ENCODE data around the gene BMPR1A.
"Not testable (repeated sequence)": the region's sequence is repeated elsewhere in the genome, so short reads cannot be mapped to it uniquely, and the experiment has no call there.

The BMPR1A gene

DNA sequence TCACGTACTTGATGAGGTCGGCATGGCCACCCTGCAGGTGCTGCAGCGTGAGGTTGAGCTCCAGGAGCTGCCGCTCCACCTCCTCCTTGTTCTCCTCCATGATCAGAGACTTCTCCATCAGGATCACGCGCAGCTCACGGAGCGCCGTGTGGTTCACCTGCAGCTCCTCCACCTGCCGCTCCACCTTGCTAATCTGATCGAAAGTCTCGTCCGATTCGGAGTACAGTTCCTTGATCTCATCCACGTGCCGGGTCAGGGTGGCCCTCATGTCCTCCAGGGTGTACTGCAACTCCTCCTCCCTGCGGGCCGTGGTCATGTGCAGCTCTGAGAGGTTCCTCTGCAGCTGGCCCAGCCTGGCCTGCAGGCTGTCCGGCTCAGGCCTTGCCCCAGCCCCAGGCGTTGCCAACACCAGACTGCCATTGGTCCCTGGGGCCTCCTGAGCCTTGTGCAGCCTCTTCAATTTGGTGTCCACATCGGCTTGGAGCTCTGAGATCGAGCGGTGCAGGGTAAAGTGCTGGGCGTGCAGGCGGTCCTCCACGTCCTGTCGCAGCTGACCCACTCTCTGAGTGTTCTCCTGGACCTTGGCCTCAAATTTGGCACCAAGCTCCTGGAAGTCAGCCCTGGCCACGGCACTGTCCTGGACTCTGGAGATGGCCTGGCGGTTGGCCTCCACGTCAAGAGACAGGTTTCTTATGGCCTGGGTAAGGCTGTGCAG is 187.1 kb downstream of the BMPR1A start:
- no peak for DNase-seq

DNA sequence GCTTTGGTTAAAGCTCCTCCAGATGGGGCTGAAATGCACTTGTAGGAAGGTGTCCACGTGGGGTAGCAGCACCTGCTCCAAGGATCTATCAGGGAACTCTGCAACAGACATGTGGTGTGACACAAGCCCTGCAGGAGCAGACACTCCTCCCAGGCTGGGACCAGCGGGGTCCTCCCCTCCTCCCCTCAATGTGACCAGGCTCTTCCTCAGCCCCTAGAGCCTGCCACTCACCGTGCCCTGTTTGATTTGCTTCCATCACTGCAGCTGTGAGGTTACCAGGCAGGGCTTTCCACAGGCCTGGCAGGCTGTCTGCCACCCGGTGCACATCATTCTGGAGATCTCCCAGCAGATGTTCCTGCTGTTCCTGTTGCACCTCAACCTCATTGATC is 187.6 kb downstream of the BMPR1A start:
- DNase-seq = no peak

- DNase-seq = peak in 1 of 5 experiments; percentile 14
Observed at GRCh38 chr10:86944471-86944870, 188.1 kb downstream of the BMPR1A start.

DNA sequence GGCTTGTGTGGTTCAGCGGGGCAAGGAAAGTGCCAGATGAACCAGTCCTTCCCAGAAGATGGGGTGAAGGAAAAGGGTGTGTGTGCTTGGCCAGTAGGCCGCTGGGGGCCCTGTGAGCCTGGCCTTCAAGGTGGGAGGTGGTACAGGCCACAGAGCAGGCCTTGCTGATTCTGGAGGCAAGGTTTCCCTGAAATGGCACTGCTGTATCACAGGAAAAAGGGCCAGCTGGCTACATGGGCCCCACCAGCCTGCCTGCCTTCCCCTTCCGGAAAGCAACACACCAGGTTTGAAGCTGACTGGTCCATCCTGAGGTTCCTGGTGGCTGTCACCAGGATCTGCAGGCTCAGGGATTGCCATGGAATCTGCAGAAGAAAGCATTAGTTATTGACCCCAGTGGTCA is 188.5 kb downstream of the BMPR1A start:
- DNase-seq = no peak

- no peak for DNase-seq
Observed at GRCh38 chr10:86945361-86946212, 189.2 kb downstream of the BMPR1A start.

DNA sequence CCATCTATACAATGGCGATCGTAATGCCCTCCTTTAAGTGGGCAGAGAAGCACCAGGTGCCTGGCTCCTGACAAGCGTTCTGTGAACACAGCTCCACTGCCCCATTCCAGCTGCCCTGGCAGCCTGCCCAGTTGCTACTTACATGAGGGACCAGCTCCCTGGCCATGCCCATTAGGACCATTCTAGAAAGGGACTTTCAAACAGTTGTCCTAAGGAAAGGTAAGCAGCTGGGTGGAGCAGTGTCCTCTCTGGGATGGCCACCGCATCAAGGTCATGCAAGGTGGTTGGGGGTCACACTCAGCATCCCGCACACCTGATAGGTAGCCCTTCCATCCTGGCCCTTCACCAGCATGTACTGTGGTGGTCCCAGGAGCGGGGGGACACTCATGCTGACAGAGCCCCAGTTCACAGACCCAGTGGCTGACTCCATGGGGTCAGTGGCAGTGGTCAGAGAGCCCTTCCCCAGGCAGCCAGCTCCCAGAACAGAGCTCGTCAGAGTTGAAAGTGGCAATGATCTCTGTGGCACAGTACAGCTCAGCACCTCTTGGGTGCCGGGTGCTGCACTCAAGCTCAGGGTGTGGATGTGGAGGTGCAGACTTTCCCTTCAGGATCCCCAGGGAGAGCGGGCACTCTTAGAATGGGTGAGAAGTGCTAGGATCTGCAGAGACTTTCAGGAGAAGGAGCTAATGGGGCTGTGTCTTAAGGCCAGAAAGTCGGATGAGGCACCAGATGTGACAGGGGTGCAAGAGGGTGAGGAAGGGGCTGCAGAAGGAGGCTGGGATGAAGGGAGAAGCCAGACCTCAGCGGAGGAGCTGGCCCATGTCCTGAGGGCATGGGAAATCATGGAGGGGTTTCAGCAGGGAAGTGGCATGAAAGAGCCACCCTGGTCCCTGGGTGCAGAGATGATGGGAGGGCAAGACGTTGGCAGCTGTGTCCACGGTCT is 190.1 kb downstream of the BMPR1A start:
- no peak for DNase-seq

- not testable (repeated sequence) for DNase-seq
Observed at GRCh38 chr10:86947806-86948205, 191.4 kb downstream of the BMPR1A start.

DNA sequence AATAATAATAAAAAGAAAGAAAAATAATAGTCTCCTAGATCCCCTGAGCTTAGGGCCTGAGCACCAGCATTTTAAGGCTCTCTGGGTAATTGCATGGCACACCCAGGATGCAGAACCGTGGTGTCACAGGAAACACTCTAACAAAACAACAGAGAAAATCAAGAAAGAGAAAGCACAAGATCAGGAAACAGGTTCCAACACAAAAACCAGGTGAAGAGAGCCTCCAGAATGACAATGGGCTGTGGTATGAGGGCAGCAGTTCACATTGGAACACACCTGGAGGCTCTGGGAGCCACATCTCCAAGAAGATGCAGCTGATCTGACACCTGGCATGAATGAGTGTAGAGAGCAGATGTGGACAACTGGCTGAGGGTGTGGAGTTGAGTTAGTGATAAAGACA is 193.9 kb downstream of the BMPR1A start:
- DNase-seq = peak in 1 of 5 experiments; percentile 44

- no peak for DNase-seq
Observed at GRCh38 chr10:86951184-86951761, 194.9 kb downstream of the BMPR1A start.

- no peak for DNase-seq
Observed at GRCh38 chr10:86952106-86952505, 195.7 kb downstream of the BMPR1A start.

DNA sequence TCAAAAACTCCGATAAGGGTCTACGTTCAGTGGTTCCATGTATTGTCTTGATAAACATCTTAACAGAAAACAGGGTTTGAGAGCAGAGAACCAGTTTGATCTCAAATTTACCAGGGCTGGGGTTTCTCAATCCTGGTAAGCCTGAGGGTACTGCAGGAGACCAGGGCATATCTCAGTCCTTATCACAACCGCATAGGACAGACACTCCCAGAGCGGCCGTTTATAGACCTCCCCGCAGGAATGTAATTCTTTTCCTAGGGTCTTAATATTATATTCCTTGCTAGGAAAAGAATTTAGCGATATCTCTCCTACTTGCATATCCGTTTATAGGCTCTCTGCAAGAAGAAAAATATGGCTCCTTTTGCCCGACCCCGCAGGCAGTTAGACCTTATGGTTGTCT is 196.3 kb downstream of the BMPR1A start:
- not testable (repeated sequence) for DNase-seq

DNA sequence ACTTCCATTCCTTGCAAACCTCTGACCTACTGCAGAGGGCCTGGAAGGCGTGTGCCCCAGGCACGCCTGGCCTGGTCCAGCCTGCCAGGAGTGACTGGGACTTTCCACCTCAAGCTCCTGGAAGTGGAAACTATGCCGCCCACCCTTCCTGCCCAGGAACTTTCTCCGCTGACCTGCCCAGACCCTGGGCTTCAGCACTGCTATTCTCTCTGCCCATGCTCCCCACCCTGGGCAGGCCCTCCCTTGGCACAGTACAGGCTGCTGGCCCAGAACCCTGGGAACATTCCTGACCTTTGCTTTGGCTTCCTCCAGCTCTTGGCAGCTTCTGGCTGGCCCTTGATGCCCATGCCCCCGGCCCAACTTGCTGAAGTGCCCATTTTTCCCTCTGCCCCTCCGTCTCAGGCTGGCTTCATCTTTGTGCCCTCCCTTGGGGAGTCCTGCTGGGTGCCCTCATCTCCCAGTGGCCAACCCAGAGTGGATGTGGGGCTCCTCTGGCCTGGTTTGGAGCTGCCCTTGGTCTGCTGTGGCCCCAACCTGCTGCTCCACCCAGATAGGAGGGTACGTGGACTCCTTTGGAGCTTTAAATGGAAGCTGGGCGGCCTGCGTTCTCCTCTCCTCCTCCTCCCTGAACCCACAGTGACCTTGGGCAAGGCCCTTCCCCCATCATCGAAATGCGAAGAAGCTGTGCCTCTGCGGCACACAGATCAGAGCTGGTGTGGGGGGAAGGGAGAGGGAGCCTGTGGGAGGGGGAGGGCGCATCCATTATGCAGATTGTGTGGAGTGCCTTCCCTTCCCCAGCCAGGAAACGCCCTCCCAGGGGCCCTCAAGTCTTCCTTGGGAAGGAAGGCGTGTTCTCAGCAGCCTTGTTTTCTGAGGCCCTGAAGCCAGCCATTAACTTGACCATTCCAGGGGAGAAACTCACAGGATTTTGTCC is 197.6 kb downstream of the BMPR1A start:
- DNase-seq = no peak

DNA sequence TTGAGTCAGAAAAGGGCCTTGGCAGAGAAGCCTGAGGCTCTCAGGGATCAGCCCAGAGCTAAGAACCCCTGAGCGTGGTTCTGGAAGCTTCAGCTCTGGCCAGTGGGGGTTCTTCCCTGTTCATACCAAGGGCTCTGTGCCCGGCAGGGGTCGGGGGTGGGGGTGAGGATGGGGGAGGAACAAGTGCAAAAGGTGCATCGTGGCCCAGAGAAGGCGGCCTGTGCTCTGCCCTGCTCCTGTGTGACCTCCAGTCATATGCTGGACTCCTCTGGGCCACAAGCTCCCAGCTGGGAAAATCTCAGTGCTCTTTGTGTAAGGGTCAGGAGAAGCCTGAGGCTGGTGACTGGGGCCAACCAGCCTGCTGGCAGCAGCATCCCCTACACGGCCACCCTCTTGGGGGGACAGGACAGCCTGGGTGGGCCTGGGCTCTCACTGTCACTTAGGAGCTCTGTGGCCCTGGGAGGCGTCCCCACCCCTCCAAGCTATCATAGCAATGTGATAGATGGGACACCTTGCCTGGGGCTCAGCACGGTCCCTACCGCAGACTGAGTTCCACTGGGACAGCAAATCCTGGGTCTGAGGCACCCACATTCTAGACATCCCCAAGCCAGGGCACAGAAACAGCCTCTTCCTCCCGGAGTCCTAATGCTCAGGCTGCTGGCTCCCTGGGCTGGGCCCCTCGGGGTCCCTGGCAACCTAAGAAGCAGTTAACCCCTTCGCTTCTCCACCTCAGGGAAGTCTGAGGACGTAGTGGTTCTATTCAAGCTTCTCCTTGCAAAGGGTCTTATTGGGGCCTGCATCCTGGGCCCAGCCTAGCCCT is 198.5 kb downstream of the BMPR1A start:
- DNase-seq = no peak

- DNase-seq = no peak
Observed at GRCh38 chr10:86955501-86956194, 199.2 kb downstream of the BMPR1A start.

- no peak for DNase-seq
Observed at GRCh38 chr10:86956195-86956847, 199.9 kb downstream of the BMPR1A start.

- no peak for DNase-seq
Observed at GRCh38 chr10:86956848-86957448, 200.5 kb downstream of the BMPR1A start.

DNA sequence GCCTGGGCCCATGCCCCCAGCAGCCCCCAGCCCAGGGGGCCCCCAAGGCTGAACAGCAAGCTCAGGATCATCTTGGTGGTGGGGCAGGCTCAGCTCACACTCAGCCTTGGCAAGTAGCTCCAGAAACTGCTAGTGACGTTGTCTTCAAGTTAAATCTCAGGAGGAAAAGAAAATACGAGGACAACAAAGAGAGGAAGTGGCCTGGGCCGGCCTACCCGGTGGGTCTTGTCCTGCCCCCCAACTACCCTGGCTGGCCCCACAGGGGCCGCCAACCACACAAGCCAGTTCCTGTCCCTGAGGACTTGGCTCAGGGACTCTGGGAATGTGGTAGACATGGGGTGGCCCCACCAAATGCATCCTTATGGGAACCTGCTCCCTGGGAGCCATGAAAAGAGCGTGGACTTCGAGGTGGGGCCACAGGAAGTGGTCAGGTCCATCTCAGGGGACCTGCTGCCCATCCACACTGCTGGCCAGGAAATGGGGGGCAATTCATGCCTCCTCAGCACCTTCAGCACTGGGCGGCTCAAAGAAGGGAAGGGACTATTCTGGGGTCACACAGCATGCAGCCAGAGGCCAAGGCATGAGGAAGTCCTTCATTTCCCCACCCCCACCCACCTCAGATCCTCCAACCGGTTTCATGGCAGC is 201.2 kb downstream of the BMPR1A start, which contains the start of gene MMRN2:
MMRN2 (minus strand) TSS at position 145 of the 645 bp plus-strand sequence; CDS start at position 71, 74 bp downstream.
- DNase-seq = no peak
